ENCODE results near the gene AKAP9.

Gene AKAP9

GRCh38 chr7:92035576-92035975 is 94.9 kb downstream of the AKAP9 start:
- H3K23ac ChIP-seq (ENCODE audit: low read length) = no peak overlapping the region
- no peak overlapping the region for H3K9ac ChIP-seq (ENCODE audit: low read length)
- no CpG with 5 or more reads among the region's 1 CpG for WGBS (ENCODE audit: extremely low coverage, insufficient coverage, low lambda C conversion rate)
- no peak overlapping the region for H3K56ac ChIP-seq (ENCODE audit: low read length)
- H2BK5ac ChIP-seq (ENCODE audit: low read length) = no peak overlapping the region
- H3K36me3 ChIP-seq (ENCODE audit: control insufficient read depth, insufficient read depth, low read length) = no peaks in the 10 kb centered on the region
- peak; percentile 5 for DNase-seq
- H2BK15ac ChIP-seq (replicated peaks; ENCODE audit: low read depth) = no peak overlapping the region
- no peak overlapping the region for H3K4me2 ChIP-seq (ENCODE audit: low read length)
- no peak overlapping the region for H2BK120ac ChIP-seq (ENCODE audit: low read depth, low read length)
- H3K27ac ChIP-seq (ENCODE audit: low read depth, low read length) = no peak overlapping the region
- no peak overlapping the region for H2AK5ac ChIP-seq (ENCODE audit: low read length)
- no peak overlapping the region for H3K18ac ChIP-seq (ENCODE audit: low read length)
- H4K8ac ChIP-seq (ENCODE audit: low read depth, low read length) = no peak overlapping the region
- H3K4me3 ChIP-seq (ENCODE audit: low read length) = no peak overlapping the region
- no peak overlapping the region for H4K5ac ChIP-seq (ENCODE audit: low read length)
- no peaks in the 10 kb centered on the region for H3K79me1 ChIP-seq (ENCODE audit: low read length)
- H3K4me1 ChIP-seq (ENCODE audit: control insufficient read depth, low read depth, low read length) = no peaks in the 10 kb centered on the region
- no peak overlapping the region for H3K4ac ChIP-seq (ENCODE audit: low read depth, low read length)
- no peaks in the 10 kb centered on the region for H3K79me2 ChIP-seq (ENCODE audit: control insufficient read depth, insufficient read depth, low read length)
- H3K27me3 ChIP-seq (ENCODE audit: insufficient read depth, low read length, poor library complexity) = no peaks in the 10 kb centered on the region

GRCh38 chr7:92039900-92040299 is 99.2 kb downstream of the AKAP9 start:
- Histone ChIP-seq H3K4me3 (ENCODE audit: low read length) (no peak overlapping the region), H3K56ac (ENCODE audit: low read length) (no peak overlapping the region), H3K9ac (ENCODE audit: low read length) (no peak overlapping the region), H3K4me1 (ENCODE audit: control insufficient read depth, low read depth, low read length) (no peaks in the 10 kb centered on the region), H3K36me3 (ENCODE audit: control insufficient read depth, insufficient read depth, low read length) (no peaks in the 10 kb centered on the region), H2BK15ac (replicated peaks; ENCODE audit: low read depth) (no peak overlapping the region), H2BK120ac (ENCODE audit: low read depth, low read length) (no peak overlapping the region), H3K79me2 (ENCODE audit: control insufficient read depth, insufficient read depth, low read length) (no peaks in the 10 kb centered on the region), H4K5ac (ENCODE audit: low read length) (no peak overlapping the region), H2BK5ac (ENCODE audit: low read length) (no peak overlapping the region), H4K8ac (ENCODE audit: low read depth, low read length) (no peak overlapping the region), H3K27me3 (ENCODE audit: insufficient read depth, low read length, poor library complexity) (no peaks in the 10 kb centered on the region), H3K4me2 (ENCODE audit: low read length) (no peak overlapping the region), H3K4ac (ENCODE audit: low read depth, low read length) (no peak overlapping the region), H3K79me1 (ENCODE audit: low read length) (no peaks in the 10 kb centered on the region), H3K23ac (ENCODE audit: low read length) (no peak overlapping the region), H3K27ac (ENCODE audit: low read depth, low read length) (no peak overlapping the region), H3K18ac (ENCODE audit: low read length) (no peak overlapping the region), H2AK5ac (ENCODE audit: low read length) (no peak overlapping the region)
- WGBS (ENCODE audit: extremely low coverage, insufficient coverage, low lambda C conversion rate) = no CpG with 5 or more reads among the region's 1 CpG
- DNase-seq = no peak

- H3K79me2 ChIP-seq (ENCODE audit: control insufficient read depth, insufficient read depth, low read length) = no peaks in the 10 kb centered on the region
- no peaks in the 10 kb centered on the region for H3K4me1 ChIP-seq (ENCODE audit: control insufficient read depth, low read depth, low read length)
- H3K23ac ChIP-seq (ENCODE audit: low read length) = no peak overlapping the region
- H2BK120ac ChIP-seq (ENCODE audit: low read depth, low read length) = no peak overlapping the region
- H2BK5ac ChIP-seq (ENCODE audit: low read length) = no peak overlapping the region
- H3K18ac ChIP-seq (ENCODE audit: low read length) = no peak overlapping the region
- H3K4me3 ChIP-seq (ENCODE audit: low read length) = no peak overlapping the region
- no peak overlapping the region for H4K8ac ChIP-seq (ENCODE audit: low read depth, low read length)
- H3K79me1 ChIP-seq (ENCODE audit: low read length) = no peaks in the 10 kb centered on the region
- no peaks in the 10 kb centered on the region for H3K27me3 ChIP-seq (ENCODE audit: insufficient read depth, low read length, poor library complexity)
- no peak overlapping the region for H3K27ac ChIP-seq (ENCODE audit: low read depth, low read length)
- H4K5ac ChIP-seq (ENCODE audit: low read length) = no peak overlapping the region
- H2AK5ac ChIP-seq (ENCODE audit: low read length) = no peak overlapping the region
- no peak overlapping the region for H3K9ac ChIP-seq (ENCODE audit: low read length)
- H3K4ac ChIP-seq (ENCODE audit: low read depth, low read length) = no peak overlapping the region
- WGBS (ENCODE audit: extremely low coverage, insufficient coverage, low lambda C conversion rate) = no CpG with 5 or more reads among the region's 4 CpGs
- no peaks in the 10 kb centered on the region for H3K36me3 ChIP-seq (ENCODE audit: control insufficient read depth, insufficient read depth, low read length)
- DNase-seq = no peak
- no peak overlapping the region for H2BK15ac ChIP-seq (replicated peaks; ENCODE audit: low read depth)
- no peak overlapping the region for H3K56ac ChIP-seq (ENCODE audit: low read length)
- H3K4me2 ChIP-seq (ENCODE audit: low read length) = no peak overlapping the region
Observed at GRCh38 chr7:92042056-92042737, 101.5 kb downstream of the AKAP9 start.

GRCh38 chr7:92043098-92043497 is 102.4 kb downstream of the AKAP9 start:
- Histone ChIP-seq H3K79me2 (ENCODE audit: control insufficient read depth, insufficient read depth, low read length) (no peaks in the 10 kb centered on the region), H3K79me1 (ENCODE audit: low read length) (no peaks in the 10 kb centered on the region), H3K4me1 (ENCODE audit: control insufficient read depth, low read depth, low read length) (no peaks in the 10 kb centered on the region), H4K8ac (ENCODE audit: low read depth, low read length) (no peak overlapping the region), H2BK15ac (replicated peaks; ENCODE audit: low read depth) (no peak overlapping the region), H2BK120ac (ENCODE audit: low read depth, low read length) (no peak overlapping the region), H4K5ac (ENCODE audit: low read length) (no peak overlapping the region), H3K27ac (ENCODE audit: low read depth, low read length) (no peak overlapping the region), H3K9ac (ENCODE audit: low read length) (no peak overlapping the region), H2BK5ac (ENCODE audit: low read length) (no peak overlapping the region), H3K18ac (ENCODE audit: low read length) (no peak overlapping the region), H3K27me3 (ENCODE audit: insufficient read depth, low read length, poor library complexity) (no peaks in the 10 kb centered on the region), H3K23ac (ENCODE audit: low read length) (no peak overlapping the region), H2AK5ac (ENCODE audit: low read length) (no peak overlapping the region), H3K56ac (ENCODE audit: low read length) (no peak overlapping the region), H3K4me2 (ENCODE audit: low read length) (no peak overlapping the region), H3K4ac (ENCODE audit: low read depth, low read length) (no peak overlapping the region), H3K36me3 (ENCODE audit: control insufficient read depth, insufficient read depth, low read length) (no peaks in the 10 kb centered on the region), H3K4me3 (ENCODE audit: low read length) (no peak overlapping the region)
- no CpG with 5 or more reads among the region's 2 CpGs for WGBS (ENCODE audit: extremely low coverage, insufficient coverage, low lambda C conversion rate)
- no peak for DNase-seq

GRCh38 chr7:92043637-92044036 is 103.0 kb downstream of the AKAP9 start:
- Histone ChIP-seq H3K27ac (ENCODE audit: low read depth, low read length) (no peak overlapping the region), H3K79me2 (ENCODE audit: control insufficient read depth, insufficient read depth, low read length) (no peaks in the 10 kb centered on the region), H3K4me1 (ENCODE audit: control insufficient read depth, low read depth, low read length) (no peaks in the 10 kb centered on the region), H3K9ac (ENCODE audit: low read length) (no peak overlapping the region), H3K36me3 (ENCODE audit: control insufficient read depth, insufficient read depth, low read length) (no peaks in the 10 kb centered on the region), H3K79me1 (ENCODE audit: low read length) (no peaks in the 10 kb centered on the region), H3K18ac (ENCODE audit: low read length) (no peak overlapping the region), H2BK5ac (ENCODE audit: low read length) (no peak overlapping the region), H3K23ac (ENCODE audit: low read length) (no peak overlapping the region), H2BK120ac (ENCODE audit: low read depth, low read length) (no peak overlapping the region), H3K4me3 (ENCODE audit: low read length) (no peak overlapping the region), H4K8ac (ENCODE audit: low read depth, low read length) (no peak overlapping the region), H2BK15ac (replicated peaks; ENCODE audit: low read depth) (no peak overlapping the region), H4K5ac (ENCODE audit: low read length) (no peak overlapping the region), H3K4me2 (ENCODE audit: low read length) (no peak overlapping the region), H3K27me3 (ENCODE audit: insufficient read depth, low read length, poor library complexity) (no peaks in the 10 kb centered on the region), H3K56ac (ENCODE audit: low read length) (no peak overlapping the region), H3K4ac (ENCODE audit: low read depth, low read length) (no peak overlapping the region), H2AK5ac (ENCODE audit: low read length) (no peak overlapping the region)
- no CpG with 5 or more reads among the region's 2 CpGs for WGBS (ENCODE audit: extremely low coverage, insufficient coverage, low lambda C conversion rate)
- no peak for DNase-seq

- Histone ChIP-seq H3K4me1 (ENCODE audit: control insufficient read depth, low read depth, low read length) (no peaks in the 10 kb centered on the region), H2BK5ac (ENCODE audit: low read length) (no peak overlapping the region), H3K27me3 (ENCODE audit: insufficient read depth, low read length, poor library complexity) (no peaks in the 10 kb centered on the region), H4K5ac (ENCODE audit: low read length) (no peak overlapping the region), H3K23ac (ENCODE audit: low read length) (no peak overlapping the region), H3K4me2 (ENCODE audit: low read length) (no peak overlapping the region), H3K18ac (ENCODE audit: low read length) (no peak overlapping the region), H3K79me1 (ENCODE audit: low read length) (no peaks in the 10 kb centered on the region), H3K4me3 (ENCODE audit: low read length) (no peak overlapping the region), H2BK15ac (replicated peaks; ENCODE audit: low read depth) (no peak overlapping the region), H3K9ac (ENCODE audit: low read length) (no peak overlapping the region), H3K79me2 (ENCODE audit: control insufficient read depth, insufficient read depth, low read length) (no peaks in the 10 kb centered on the region), H3K36me3 (ENCODE audit: control insufficient read depth, insufficient read depth, low read length) (no peaks in the 10 kb centered on the region), H2BK120ac (ENCODE audit: low read depth, low read length) (no peak overlapping the region), H3K4ac (ENCODE audit: low read depth, low read length) (no peak overlapping the region), H3K27ac (ENCODE audit: low read depth, low read length) (no peak overlapping the region), H2AK5ac (ENCODE audit: low read length) (no peak overlapping the region), H3K56ac (ENCODE audit: low read length) (no peak overlapping the region), H4K8ac (ENCODE audit: low read depth, low read length) (no peak overlapping the region)
- no peak for DNase-seq
- WGBS (ENCODE audit: extremely low coverage, insufficient coverage, low lambda C conversion rate) = no CpG with 5 or more reads among the region's 3 CpGs
Observed at GRCh38 chr7:92044148-92044547, 103.5 kb downstream of the AKAP9 start.

Data from mesendoderm (in vitro differentiated cells).